HEK293 (cell line): ENCODE results near the gene TRABD.

ENCODE experiments used
- ATF2 ChIP-seq: fragments of 450-650 bp; formaldehyde crosslinking; IDR thresholded peaks from 2 replicates; pipeline ENCODE4 v1.5.1; 2016; ENCODE audit warnings: missing biosample characterization, missing genetic modification characterization, low read depth
- FEZF1 ChIP-seq: fragments of 450-650 bp; formaldehyde crosslinking; IDR thresholded peaks from 2 replicates; pipeline ENCODE4 v1.5.1; 2016; ENCODE audit warnings: missing biosample characterization, missing genetic modification characterization
- GLI4 ChIP-seq: fragments of 450-650 bp; formaldehyde crosslinking; IDR thresholded peaks from 2 replicates; pipeline ENCODE4 v1.5.1; 2016; ENCODE audit warnings: missing biosample characterization, missing genetic modification characterization
- HIC1 ChIP-seq: fragments of 450-650 bp; formaldehyde crosslinking; IDR thresholded peaks from 2 replicates; pipeline ENCODE4 v1.5.1; 2016; ENCODE audit warnings: missing biosample characterization, missing genetic modification characterization
- KLF1 ChIP-seq: fragments of 450-650 bp; formaldehyde crosslinking; IDR thresholded peaks from 2 replicates; pipeline ENCODE4 v1.5.1; 2016; ENCODE audit warnings: missing biosample characterization, missing genetic modification characterization
- KLF16 ChIP-seq: fragments of 450-650 bp; formaldehyde crosslinking; IDR thresholded peaks from 2 replicates; pipeline ENCODE4 v1.5.1; 2017; ENCODE audit warnings: missing biosample characterization, missing genetic modification characterization
- KLF9 ChIP-seq: fragments of 450-650 bp; formaldehyde crosslinking; IDR thresholded peaks from 2 replicates; pipeline ENCODE4 v1.5.1; 2016; ENCODE audit warnings: missing biosample characterization, missing genetic modification characterization, low read depth
- PATZ1 ChIP-seq: fragments of 450-650 bp; formaldehyde crosslinking; IDR thresholded peaks from 2 replicates; pipeline ENCODE4 v1.5.1; 2016; ENCODE audit warnings: missing biosample characterization, missing genetic modification characterization
- PBX3 ChIP-seq: sonication (generic); formaldehyde crosslinking; IDR thresholded peaks from 2 replicates; pipeline ENCODE4 v1.8.1; 2022; ENCODE audit warnings: mild to moderate bottlenecking, moderate library complexity, missing genetic modification reagents
- ZBTB48 ChIP-seq: fragments of 450-650 bp; formaldehyde crosslinking; IDR thresholded peaks from 2 replicates; pipeline ENCODE4 v1.5.1; 2016; ENCODE audit warnings: missing biosample characterization, missing genetic modification characterization
- ZFHX2 ChIP-seq: fragments of 450-650 bp; formaldehyde crosslinking; conservative IDR thresholded peaks from 2 replicates; pipeline ENCODE4 v1.5.1; 2016; ENCODE audit warnings: missing biosample characterization, missing genetic modification characterization
- ZNF121 ChIP-seq: fragments of 450-650 bp; formaldehyde crosslinking; IDR thresholded peaks from 2 replicates; pipeline ENCODE4 v1.5.1; 2016; ENCODE audit warnings: missing biosample characterization, missing genetic modification characterization
- ZNF133 ChIP-seq: fragments of 450-650 bp; formaldehyde crosslinking; IDR thresholded peaks from 2 replicates; pipeline ENCODE4 v1.5.1; 2016; ENCODE audit warnings: missing biosample characterization, missing genetic modification characterization
- ZNF214 ChIP-seq: fragments of 450-650 bp; formaldehyde crosslinking; IDR thresholded peaks from 2 replicates; pipeline ENCODE4 v1.5.1; 2017; ENCODE audit warnings: missing biosample characterization, mild to moderate bottlenecking, missing genetic modification characterization, borderline replicate concordance
- ZNF248 ChIP-seq: fragments of 450-650 bp; formaldehyde crosslinking; IDR thresholded peaks from 2 replicates; pipeline ENCODE4 v1.5.1; 2017; ENCODE audit warnings: missing biosample characterization, missing genetic modification characterization
- ZNF510 ChIP-seq: fragments of 450-650 bp; formaldehyde crosslinking; IDR thresholded peaks from 2 replicates; pipeline ENCODE4 v1.5.1; 2018; ENCODE audit warnings: mild to moderate bottlenecking, missing genetic modification characterization, missing biosample characterization; ENCODE audit not compliant: insufficient replicate concordance
- ZNF518A ChIP-seq: fragments of 450-650 bp; formaldehyde crosslinking; conservative IDR thresholded peaks from 2 replicates; pipeline ENCODE4 v1.5.1; 2016; ENCODE audit warnings: low read depth, missing biosample characterization, missing genetic modification characterization
- ZNF529 ChIP-seq: fragments of 450-650 bp; formaldehyde crosslinking; IDR thresholded peaks from 2 replicates; pipeline ENCODE4 v1.5.1; 2017; ENCODE audit warnings: missing genetic modification characterization, missing biosample characterization; ENCODE audit not compliant: insufficient replicate concordance
- ZNF530 ChIP-seq: fragments of 450-650 bp; formaldehyde crosslinking; IDR thresholded peaks from 2 replicates; pipeline ENCODE4 v1.5.1; 2016; ENCODE audit warnings: low read depth, missing biosample characterization, missing genetic modification characterization
- ZNF558 ChIP-seq: fragments of 450-650 bp; formaldehyde crosslinking; IDR thresholded peaks from 2 replicates; pipeline ENCODE4 v1.5.1; 2016; ENCODE audit warnings: missing biosample characterization, missing genetic modification characterization
- ZNF580 ChIP-seq: fragments of 450-650 bp; formaldehyde crosslinking; IDR thresholded peaks from 2 replicates; pipeline ENCODE4 v1.5.1; 2016; ENCODE audit warnings: missing biosample characterization, missing genetic modification characterization
- ZNF658 ChIP-seq: fragments of 450-650 bp; formaldehyde crosslinking; IDR thresholded peaks from 2 replicates; pipeline ENCODE4; 2016; ENCODE audit warnings: missing biosample characterization, missing genetic modification characterization
- ZNF660 ChIP-seq: fragments of 450-650 bp; IDR thresholded peaks from 2 replicates; pipeline ENCODE4 v1.5.1; 2018; ENCODE audit warnings: missing biosample characterization, mild to moderate bottlenecking, missing genetic modification characterization
- ZNF670 ChIP-seq: fragments of 450-650 bp; formaldehyde crosslinking; IDR thresholded peaks from 2 replicates; pipeline ENCODE4 v1.5.1; 2016; ENCODE audit warnings: missing biosample characterization, missing genetic modification characterization, low read depth
- ZNF76 ChIP-seq: fragments of 450-650 bp; formaldehyde crosslinking; IDR thresholded peaks from 2 replicates; pipeline ENCODE4; 2016; ENCODE audit warnings: low read depth, missing biosample characterization, missing genetic modification characterization, borderline replicate concordance
- ZNF843 ChIP-seq: fragments of 450-650 bp; formaldehyde crosslinking; IDR thresholded peaks from 2 replicates; pipeline ENCODE4 v1.5.1; 2016; ENCODE audit warnings: missing biosample characterization, missing genetic modification characterization

The TRABD gene

GRCh38 chr22:50244420-50245213 lies 58.9 kb downstream of the TRABD start, which contains the start of gene TUBGCP6 (continued):
- TF ChIP-seq GLI4: 0 out of 2 replicates have a peak, but pooled peaks have one; percentile 54
- TF ChIP-seq KLF9 (tag by site-specific recombination): no peak
- no peak for TF ChIP-seq KLF1 (tag by site-specific recombination)
- no peak for TF ChIP-seq ZNF530 (tag by site-specific recombination)
- TF ChIP-seq ZFHX2 (tag by site-specific recombination): no peak
- TF ChIP-seq ZNF658: no peak
- no peak for TF ChIP-seq ZNF121 (tag by site-specific recombination)
- no peak for TF ChIP-seq ZNF529 (tag by site-specific recombination)
- TF ChIP-seq ZNF843: peak; percentile 56; the same call in 1 of the 2 replicates
- peak; percentile 69 for TF ChIP-seq HIC1 (tag by site-specific recombination)
- no peak for TF ChIP-seq ATF2 (tag by site-specific recombination)
- TF ChIP-seq ZNF214 (tag by site-specific recombination): no peak
- no peak for TF ChIP-seq ZNF558
- peak; percentile 72 for TF ChIP-seq ZNF518A
- peak; percentile 94 for TF ChIP-seq KLF16 (tag by site-specific recombination)
- TF ChIP-seq ZBTB48 (tag by site-specific recombination): peak; percentile 33; the same call in 1 of the 2 replicates
- peak; percentile 52; the same call in 1 of the 2 replicates for TF ChIP-seq ZNF660 (tag by site-specific recombination)
- TF ChIP-seq ZNF670: no peak
- no peak; the same call in 1 of the 2 replicates for TF ChIP-seq PBX3 (CRISPR knock-in tag)
- TF ChIP-seq ZNF76 (tag by site-specific recombination): peak; percentile 79; the same call in 1 of the 2 replicates
- TF ChIP-seq FEZF1 (tag by site-specific recombination): no peak
- TF ChIP-seq ZNF510 (tag by site-specific recombination): no peak
- no peak for TF ChIP-seq ZNF248
- TF ChIP-seq PATZ1 (tag by site-specific recombination): no peak; the same call in none of the 2 replicates
- TF ChIP-seq ZNF580 (tag by site-specific recombination): no peak
- TF ChIP-seq ZNF133: no peak
